LoVo (cell line): ENCODE data around the gene FOLR2.
"Not testable (repeated sequence)": the region's sequence is repeated elsewhere in the genome, so short reads cannot be mapped to it uniquely, and the experiment has no call there.

ENCODE experiments used
- DNase-seq: peaks from one replicate; pipeline ENCODE4 v3.0.0-alpha.2; 2016; ENCODE audit warnings: low spot score

FOLR2 gene

DNA sequence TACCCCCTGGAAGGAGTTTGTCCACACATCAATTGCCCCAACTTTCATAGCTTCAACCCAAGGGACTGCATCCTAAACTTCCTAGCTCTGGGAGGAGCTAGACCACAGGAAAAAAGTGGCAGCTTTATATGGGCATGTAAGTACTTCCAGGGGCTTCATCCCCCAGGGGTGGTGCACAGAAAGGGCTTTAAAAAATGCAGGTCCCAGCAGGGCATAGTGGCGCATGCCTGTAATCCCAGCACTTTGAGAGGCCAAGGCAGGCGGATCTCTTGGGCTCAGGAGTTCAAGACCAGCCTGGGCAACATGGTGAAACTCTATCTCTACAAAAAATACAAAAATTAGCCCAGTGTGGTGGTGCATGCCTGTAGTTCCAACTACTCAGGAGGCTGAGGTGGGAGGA, 9.8 kb upstream of the FOLR2 start:
- not testable (repeated sequence) for DNase-seq

DNA sequence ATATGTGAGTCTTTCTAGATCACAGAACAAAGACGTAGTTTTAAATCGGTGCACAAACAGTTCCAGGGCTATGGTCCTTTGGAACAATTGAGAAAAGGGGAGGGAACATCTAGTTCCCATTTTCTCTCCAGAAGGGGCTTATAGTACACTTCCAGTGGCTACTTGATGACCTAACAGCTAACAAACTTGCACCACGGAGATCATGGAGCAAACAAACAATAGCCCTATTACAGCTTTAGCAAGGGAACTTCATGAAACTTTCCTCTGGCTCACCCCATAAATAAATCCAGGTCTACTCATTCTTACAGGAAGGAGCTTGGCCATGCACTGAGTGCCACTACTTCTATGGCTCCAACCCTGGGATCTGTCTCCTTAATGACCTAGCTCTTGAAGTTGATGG, 8.3 kb upstream of the FOLR2 start:
- no peak for DNase-seq

DNA sequence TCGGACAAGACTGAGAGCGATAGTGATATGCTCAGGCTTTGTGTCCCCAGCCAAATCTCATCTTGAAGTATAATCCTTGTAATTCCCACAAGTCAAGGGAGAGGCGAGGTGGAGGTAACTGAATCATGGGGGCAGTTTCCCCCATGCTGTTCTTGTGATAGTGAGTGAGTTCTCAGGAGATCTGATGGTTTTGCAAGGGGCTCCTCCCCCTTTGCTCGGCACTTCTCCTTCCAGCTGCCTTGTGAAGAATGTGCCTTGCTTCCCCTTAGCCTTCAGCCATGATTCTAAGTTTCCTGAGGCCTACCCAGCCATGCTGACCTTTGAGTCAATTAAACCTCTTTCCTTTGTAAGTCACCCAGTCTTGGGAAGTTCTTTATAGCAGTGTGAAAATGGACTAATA, 7.5 kb upstream of the FOLR2 start:
- DNase-seq = no peak

DNA sequence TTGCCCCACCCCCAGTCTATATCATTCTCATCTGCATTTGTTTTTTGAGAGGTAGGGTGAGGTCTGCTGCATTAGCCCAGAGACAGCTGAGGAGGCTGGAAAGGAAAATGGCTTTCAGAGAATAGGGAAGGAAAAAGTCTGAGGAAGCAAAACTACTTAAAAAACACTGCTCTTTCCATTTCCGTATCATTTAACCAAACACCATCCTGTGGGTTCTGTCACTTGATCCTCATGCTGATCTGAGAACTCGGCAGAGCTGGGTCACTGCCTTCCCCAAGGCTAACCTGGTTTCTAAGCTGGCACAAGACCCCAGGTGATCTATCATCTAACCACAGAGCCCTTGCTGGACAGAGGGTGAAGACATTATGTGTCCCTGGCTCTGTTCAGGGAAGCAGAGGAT, 1.2 kb downstream of the FOLR2 start:
- DNase-seq = no peak

DNA sequence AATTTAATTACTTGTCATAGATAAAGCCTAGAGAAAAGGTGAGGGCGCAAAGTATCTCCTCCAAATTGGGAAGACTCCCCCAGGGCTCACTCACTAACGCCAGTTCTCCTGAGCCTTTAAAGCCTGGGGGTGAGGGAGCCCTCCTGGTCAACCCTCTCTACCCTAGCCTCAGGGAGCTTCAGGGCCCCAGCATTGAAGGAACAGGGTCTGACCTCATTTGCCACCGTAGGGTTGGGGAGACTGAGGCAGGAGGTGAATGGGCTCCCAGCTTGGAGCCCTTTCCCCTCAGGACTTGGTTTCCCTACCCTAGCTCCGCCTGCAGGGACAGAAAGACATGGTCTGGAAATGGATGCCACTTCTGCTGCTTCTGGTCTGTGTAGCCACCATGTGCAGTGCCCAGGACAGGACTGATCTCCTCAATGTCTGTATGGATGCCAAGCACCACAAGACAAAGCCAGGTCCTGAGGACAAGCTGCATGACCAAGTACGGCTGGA, 1.7 kb downstream of the FOLR2 start:
- no peak for DNase-seq

DNA sequence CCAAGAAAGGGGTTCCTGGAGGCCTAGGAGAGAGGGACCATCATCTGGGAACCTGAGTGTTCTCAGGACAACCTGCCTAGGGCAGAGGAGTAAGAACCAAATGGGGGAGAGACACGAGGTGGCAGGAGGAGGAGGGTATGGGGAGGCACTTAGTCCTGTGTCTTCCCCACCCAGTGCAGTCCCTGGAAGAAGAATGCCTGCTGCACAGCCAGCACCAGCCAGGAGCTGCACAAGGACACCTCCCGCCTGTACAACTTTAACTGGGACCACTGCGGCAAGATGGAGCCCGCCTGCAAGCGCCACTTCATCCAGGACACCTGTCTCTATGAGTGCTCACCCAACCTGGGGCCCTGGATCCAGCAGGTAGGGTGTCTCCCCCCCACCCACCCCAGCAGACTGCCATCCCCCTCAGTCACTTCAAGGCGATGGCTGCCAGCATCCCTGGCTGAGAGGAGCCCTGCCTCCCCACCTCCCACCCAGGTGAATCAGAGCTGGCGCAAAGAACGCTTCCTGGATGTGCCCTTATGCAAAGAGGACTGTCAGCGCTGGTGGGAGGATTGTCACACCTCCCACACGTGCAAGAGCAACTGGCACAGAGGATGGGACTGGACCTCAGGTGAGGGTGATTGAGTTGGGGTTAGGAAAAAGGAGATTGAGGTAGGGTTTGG, 4.2 kb downstream of the FOLR2 start:
- DNase-seq = no peak

DNA sequence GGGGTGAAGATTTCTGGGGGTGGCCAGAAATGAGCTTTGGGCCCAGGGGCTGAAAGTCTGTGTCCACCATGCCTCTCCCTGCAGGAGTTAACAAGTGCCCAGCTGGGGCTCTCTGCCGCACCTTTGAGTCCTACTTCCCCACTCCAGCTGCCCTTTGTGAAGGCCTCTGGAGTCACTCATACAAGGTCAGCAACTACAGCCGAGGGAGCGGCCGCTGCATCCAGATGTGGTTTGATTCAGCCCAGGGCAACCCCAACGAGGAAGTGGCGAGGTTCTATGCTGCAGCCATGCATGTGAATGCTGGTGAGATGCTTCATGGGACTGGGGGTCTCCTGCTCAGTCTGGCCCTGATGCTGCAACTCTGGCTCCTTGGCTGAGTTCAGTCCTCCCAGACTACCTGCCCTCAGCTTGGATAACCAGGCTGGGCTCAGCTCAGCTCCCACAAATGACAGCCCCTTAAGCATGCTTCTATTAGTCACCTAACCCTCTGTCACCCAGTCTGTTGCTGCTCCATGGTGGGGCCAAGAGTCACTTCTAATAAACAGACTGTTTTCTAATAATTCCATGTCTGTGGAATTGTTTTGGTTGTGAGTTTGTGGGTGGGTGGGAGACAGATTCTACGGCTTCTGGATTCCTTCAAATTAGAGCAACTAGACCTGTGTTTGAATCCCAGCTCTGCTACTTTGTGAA, 4.9 kb downstream of the FOLR2 start:
- no peak for DNase-seq

DNA sequence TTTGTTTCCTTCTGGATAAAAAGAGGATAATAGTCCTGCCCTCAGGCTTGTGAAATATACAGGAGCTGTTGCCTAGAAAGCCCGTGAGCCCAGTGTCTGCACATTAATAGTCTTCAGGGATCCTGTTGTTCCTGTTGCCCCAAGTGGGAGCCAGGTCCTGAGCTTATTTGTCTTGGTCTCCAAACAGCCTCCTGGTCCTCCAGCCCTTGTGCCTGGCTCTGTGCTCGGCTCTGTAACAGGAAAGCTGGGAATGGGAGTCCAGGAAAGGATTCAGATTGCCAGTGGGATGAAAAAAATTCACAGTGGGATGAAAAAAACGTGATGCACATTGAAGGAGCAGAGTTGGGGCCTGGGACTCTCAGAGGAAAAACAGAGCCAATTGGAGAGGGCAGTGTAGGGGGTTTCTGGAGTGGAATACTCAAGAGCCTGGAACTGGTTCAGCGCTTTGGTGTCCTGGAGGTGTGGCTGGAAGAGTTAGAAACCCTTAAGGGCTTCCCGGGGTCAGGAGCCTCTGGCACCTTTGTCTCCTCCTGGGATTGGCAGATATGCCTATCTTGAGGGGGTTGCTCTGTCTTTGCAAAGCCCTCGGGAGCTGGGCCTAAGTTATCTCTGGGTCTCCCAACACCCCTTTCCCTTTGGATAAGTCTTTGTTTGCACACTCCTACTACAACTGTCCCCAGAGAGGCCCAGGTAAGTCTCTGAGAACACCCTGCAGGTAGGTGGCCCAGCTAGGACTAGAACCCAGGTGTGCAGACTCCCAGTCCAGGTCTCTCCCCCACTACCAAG, 5.7 kb downstream of the FOLR2 start:
- DNase-seq = no peak

DNA sequence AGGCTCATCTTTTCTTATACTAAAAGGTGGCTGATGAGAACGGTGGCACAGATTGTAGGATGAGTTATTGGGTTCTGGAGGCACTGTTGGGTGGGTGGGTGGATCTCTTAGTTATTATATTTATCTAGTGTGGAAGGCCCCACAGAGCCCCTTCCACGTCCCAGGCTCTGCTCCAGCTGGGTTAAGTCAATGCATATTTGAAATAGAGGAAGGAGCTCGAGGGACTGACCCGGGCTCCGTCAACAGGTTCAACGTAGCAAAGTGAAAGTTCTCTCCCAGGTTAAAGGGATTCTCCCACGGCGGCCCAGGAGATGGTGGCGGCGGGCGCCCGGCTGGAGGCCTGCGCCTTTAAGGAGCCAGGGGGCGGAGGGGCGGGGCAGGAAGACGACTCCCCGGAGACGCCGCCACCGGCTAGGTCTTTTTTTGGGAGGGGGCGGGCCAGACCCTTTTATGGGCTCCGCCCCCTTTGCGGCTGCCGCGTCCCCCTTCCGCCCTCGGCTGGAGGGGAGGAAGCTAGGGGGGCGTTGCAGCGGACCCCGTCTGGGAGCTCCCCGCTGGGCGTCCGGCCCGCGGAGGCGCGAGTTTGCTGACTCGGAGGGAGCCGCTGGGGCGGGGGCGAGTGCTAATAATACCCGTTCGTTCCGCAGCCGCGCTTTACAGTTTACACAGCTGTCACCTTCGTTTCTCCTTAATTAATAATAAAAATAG, 6.5 kb downstream of the FOLR2 start:
- DNase-seq = peak; percentile 93

DNA sequence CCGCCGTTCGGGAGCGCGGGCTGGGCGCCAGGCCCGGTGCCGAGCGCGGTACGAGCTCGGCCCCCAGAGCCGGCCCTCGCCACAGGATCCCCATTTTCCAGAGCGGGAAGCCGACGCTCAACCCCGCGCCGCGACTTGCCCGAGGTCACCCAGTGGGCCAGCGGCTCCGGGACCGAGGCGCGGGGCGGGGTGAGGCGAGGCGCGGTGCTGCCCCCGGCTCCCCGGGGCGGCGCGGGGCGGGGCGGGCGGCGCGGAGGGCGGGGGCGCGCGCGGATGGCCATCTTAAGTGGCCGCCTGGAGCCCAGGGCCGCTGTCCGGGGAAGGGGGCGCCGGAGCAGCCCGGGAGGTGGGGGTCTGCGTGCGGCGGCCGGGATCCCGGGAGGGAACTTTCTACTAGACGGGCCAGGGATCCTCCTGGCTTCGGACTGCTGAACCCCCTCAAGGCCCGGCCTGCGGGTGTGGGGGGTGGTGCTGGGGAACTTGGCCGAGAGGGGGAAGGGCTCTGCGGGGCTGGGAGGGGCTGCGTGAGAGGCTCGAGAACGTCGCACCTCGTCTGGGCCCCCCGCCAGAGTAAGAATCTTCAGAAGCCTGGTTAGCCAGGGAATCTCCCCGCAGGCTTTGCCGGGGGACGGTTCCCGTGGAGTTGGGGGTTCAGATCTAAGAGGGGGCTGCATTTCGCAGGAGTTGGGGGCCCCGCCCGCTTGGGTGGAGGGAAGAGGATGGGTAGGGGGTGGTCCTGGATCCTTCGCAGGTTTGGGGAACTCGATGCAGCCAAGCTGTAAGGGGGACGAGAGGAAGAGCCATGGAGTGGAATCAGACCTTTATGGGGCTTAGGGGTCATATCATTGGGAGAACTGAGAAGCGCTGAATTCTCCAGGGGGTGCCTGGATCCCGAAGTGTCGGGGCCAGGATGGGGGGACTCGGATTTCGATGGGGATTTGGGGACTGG, 7.3 kb downstream of the FOLR2 start:
- peak; percentile 72 for DNase-seq

DNA sequence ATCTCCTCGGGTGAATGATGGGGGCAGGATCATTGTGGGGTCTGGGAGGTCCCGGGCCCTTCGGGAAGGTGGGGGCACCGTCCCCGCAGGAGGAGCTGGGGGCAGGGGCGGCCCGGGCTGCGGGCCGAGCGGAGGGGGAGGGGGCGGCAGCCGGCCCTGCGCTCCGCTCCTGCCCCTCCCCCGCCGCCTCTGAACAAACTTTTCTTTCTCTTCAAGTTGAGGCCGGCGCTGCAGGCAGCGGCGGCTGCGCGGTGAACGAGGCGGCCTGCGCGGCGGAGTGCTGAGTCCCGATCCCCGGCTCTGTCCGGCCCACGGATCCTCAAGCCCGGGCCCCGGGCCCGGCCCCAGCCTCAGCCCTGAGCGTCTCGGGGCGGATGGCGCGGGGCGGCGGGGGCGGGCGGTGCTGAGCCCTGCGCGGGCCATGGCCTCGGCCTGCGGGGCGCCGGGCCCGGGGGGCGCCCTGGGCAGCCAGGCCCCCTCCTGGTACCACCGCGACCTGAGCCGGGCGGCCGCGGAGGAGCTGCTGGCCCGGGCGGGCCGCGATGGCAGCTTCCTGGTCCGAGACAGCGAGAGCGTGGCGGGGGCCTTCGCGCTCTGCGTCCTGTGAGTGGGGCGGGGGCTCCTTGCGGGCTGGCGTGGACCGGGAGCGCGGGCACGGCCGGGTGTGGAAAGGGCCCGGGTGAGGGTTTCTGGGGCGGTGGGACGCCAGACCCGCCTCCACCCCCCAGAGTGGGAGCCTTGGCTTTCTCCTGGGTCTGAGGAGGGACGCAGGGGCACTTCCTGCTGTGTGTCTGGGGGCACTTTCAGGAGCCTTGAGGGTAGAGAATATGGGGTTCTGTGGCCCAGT, 8.2 kb downstream of the FOLR2 start, which contains the start of gene INPPL1:
Gene INPPL1, plus strand, starts transcription at position 204 of the 847 bp plus-strand sequence. Its CDS starts 218 bp downstream, at position 422.
- DNase-seq = no peak

DNA sequence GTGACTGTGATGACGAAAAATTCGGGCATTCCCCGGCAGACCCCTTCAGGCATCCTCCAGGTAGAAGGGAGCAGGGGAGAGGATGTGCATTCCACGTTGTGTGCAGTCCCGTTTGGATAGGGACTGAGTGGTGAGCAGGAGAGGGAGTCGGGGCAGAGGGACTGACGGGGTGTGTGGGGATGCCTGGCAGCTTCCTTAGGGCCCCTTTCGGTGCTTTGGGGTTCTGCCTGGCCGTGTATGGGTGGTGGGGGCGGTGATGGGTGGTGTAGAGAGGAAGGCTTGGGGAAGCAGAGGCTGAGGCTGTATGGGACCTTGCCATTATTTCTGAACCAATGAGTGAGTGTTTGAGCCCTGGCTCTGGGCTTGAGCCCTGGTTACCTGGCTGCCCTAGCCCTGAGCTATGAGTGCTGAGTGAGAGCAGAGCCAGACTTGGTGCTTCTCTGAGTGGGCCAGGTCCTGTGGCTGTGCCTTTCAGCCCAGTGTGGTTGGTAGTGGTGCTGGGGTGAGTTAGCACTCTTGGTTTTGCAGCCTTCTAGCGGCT, 8.9 kb downstream of the FOLR2 start:
- no peak for DNase-seq

DNA sequence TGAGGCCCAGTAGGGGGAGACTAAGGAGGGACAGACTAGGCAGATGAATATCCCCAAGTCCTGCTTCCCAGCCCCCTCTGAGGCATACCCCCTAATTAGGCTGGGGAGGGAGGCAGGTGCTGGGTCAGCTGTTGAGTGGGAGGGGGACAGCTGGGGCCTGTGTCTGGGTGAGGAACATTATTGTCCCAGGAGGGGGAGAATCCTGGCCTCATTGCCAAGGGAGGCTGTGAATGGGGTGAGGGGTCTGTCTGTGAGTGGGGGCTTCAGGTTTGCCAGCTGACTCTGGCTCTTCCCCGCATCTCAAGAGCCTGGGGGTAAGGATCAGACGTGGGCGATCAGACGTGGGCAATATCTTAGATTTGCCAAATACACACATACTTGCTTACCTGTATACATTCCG, 10.1 kb downstream of the FOLR2 start:
- no peak for DNase-seq

DNA sequence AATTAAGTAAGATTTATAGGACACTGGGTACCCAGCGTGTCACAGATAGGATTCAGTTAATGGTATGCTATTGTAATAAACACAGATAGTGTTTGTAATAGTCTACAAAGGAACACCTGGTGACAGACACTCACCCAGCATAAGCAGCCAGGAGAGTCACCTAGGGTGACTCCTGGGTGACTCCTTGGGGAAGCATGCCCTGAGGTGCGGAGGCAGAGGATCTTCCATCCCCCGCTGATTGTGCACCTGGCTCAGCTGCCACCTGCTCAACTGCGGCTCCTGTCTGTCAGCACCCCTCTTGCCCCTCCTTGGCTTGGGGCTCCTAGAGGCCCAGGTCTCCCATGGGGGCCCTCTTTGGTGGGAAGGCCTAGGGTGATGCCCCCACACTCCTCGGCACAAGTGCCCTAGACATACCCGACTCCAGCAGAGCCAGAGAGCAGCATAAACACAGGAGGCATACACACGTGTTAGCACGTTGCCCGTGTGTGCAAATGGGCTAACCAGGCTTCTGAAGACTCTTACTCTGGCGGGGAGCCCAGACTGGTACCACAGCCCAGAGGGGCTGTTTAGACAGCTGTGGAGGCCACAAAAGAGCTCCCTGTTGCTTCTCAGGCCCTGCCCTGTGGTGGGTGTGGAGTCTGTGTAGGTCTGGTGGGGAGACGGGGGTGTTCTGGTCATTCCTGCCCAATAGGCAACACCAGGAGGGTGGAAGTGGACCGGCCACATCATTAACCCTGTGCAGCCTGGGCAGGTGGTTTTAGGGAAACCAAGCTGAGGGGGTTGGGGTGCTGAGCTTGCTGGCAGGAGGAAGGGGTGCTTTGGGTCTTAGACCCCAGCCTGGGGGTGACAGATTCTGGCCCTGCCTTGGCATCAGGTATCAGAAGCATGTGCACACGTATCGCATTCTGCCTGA, 11.0 kb downstream of the FOLR2 start:
- DNase-seq = no peak

DNA sequence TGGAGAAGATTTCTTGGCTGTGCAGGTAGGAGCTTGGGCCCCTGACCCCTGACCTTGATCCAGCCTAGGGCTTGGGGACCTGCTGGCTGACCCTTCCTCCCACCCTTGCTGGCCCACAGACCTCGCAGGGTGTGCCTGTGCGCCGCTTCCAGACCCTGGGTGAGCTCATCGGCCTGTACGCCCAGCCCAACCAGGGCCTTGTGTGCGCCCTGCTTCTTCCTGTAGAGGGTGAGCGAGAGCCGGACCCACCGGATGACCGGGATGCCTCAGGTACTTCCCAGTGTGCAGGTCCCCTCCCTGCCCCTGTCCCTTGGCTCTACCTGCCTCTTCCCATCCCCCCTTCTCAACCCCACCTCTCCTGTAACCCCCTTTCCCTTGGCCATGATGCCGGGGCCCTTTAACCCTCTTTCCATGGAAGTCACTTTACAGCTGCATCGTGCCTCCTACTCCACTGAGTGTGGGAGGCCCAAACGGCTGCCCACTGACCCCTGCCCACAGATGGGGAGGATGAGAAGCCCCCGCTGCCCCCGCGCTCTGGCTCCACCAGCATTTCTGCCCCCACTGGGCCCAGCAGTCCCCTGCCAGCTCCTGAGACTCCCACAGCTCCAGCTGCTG, 11.7 kb downstream of the FOLR2 start:
- no peak for DNase-seq

DNA sequence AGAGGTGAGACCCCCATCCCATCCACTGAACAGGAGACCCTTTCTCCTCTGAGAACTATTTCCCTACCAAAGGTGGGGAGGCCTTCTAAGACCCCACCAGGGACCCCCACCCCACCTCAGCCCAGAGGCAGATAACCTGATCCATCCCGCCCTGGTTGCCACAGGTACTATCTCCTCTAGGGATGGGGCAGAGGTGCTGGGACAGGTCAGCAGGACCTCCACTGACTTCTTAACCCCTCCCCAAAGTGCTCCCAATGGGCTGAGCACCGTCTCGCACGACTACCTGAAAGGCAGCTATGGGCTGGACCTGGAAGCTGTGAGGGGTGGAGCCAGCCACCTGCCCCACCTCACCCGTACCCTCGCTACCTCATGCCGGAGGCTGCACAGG, 12.2 kb downstream of the FOLR2 start:
- no peak for DNase-seq

DNA sequence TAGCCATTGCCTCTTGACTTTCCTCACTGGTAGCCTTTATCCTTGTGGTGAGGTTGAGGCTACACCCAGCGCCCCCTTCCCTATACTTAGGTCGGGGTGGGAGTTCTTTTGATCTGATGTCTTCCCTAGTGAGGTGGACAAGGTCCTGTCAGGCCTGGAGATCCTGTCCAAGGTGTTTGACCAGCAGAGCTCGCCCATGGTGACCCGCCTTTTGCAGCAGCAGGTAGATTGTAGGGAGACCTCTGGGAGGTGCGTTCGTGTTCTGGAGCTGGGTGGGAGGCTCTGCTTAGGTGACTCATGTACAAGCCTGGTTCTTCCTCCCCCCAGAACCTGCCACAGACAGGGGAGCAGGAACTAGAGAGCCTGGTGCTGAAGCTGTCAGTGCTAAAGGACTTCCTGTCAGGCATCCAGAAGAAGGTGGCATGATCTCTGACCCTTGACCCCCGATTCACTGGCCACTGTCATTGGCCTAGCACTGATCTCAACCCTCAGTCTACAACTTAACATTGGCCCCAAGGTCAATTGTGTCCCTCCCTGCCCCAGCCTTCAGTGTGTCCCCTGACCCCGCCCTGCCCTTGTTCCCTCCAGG, 12.8 kb downstream of the FOLR2 start:
- no peak for DNase-seq
